HG03571 (cell line): ENCODE results near the gene TRNP1.

ENCODE experiments used
- ATAC-seq: cut with Tn5 transposase; IDR thresholded peaks from one replicate; pipeline ENCODE4 v1.9.1; 2021; ENCODE audit not compliant: unreplicated experiment

TRNP1 gene

DNA sequence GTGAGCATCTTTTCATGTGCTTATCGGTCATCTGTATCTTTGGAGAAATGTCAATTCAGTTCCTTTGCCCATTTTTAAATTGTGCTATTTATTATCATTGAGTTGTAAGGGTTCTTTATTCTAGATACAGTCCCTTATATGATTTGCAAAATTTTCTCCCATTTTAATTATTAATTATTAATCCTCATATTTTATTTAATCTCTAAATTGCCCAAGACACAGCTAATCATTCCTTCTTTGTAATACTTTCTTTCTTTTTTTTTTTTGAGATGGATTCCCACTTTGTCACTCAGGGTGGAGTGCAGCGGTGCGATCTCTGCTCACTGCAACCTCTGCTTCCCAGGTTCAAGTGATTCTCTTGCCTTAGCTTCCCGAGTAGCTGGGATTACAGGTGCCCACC lies 32.2 kb downstream of the TRNP1 start:
- no peak for ATAC-seq

GRCh38 chr1:27026621-27027574 lies 33.4 kb downstream of the TRNP1 start:
- no peak for ATAC-seq

- no peak for ATAC-seq
Observed at GRCh38 chr1:27027575-27028250, 34.2 kb downstream of the TRNP1 start.

GRCh38 chr1:27029517-27029916 lies 36.0 kb downstream of the TRNP1 start:
- no peak for ATAC-seq

- no peak for ATAC-seq
Observed at GRCh38 chr1:27031235-27032118, 38.0 kb downstream of the TRNP1 start.

DNA sequence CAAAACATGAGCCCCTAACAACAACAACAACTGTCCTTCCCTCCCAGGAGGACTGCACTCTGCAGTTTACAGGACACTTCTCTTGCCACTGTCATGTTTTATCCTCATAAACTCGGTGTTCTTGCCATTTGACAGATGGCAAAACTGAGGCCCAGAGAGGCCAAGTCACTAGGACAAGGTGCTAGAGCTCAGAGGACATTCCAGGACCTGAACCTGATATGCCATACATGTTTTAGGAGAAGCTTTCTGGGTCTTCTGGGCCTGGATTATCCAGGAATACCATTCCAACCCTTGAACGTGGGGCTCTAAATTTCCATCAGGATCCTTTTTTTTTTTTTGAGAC lies 38.6 kb downstream of the TRNP1 start:
- ATAC-seq, result no peak

DNA sequence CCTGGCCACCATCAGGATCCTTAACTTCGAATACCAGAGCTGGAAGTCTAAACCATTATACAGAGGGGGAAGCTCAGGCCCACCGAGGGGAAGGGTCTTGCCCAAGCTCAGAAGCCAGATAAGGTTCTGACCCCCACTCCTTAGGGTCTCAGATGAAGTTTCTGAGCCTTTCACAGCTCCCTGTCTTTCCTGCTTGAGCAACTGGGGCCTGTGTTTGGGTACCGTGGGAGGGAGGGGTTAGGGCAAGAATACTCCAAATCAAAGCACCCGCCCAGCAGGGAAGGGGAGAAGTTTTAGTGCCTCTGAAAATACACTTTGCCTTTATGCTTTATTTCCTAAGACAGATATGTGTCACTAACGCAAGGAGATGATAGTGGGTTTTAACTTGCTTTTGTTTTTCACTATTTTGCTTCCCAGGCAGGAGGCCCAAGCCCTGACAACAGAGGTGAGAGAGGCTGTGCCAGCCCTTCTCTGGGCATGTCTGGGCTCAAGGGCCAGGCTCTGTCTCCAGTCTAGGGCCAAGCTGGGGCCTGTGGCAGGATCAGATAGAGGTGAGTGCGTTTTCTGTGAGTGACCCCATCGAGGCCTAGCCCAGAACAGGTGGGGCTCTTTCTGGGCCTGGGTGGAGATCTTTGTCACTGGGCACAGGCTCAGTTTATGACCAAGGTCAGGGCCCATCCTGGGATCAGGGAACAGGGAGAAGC lies 39.7 kb downstream of the TRNP1 start:
- no peak for ATAC-seq

- ATAC-seq, result no peak
Observed at GRCh38 chr1:27035344-27035743, 41.9 kb downstream of the TRNP1 start.

DNA sequence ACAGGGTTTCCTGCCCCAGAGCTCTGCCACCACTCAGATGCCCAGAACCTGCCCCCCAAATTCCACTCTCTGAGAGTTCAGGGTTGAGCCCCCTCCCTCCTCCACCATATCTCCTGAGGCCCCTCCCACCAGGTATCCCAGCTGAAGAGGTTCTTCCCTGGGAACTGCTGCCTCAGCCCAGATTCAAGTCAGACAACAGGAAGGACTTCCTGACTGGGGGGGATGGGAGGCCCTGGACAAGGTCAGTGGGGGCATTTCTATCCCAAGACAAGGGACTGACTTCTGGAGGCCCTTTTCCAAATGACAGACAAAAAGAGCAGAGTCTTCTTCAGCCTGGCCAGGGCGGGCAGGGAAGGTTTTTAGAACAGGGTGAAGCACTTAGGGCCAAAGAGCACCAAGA lies 43.2 kb downstream of the TRNP1 start:
- no peak for ATAC-seq

- no peak for ATAC-seq
Observed at GRCh38 chr1:27037518-27037917, 44.0 kb downstream of the TRNP1 start.

- ATAC-seq, result no peak
Observed at GRCh38 chr1:27038020-27038419, 44.5 kb downstream of the TRNP1 start.

GRCh38 chr1:27042670-27043069 lies 49.2 kb downstream of the TRNP1 start:
- no peak for ATAC-seq

DNA sequence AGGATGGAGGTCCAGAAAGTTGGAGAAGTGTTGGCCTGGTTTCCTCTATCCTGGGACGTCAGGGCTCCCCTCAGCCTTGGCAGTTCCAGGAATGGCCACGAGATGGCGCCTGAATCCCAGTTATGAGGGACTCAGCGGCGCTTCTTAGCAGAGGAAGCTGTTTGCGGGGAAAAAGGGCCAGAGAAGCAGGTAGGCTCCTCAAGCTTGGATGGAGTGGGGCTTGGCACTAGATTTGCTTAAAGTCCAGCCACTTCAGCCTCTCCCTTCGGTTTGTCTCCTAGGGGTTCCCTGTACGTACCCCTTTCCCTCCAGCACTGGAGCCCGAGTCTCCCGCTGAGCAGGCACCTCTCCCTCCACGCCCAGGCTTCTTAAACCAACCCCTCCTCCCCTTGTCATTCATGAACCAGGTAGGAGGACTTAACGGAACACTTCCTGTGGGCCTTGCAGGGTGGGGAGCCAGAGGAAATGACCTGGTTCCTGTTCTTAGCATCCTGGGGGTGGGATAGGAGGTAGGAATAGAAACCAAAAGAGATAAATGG lies 51.2 kb downstream of the TRNP1 start:
- ATAC-seq, result no peak

- ATAC-seq, result no peak
Observed at GRCh38 chr1:27045973-27046558, 52.6 kb downstream of the TRNP1 start.

GRCh38 chr1:27047914-27048313 lies 54.4 kb downstream of the TRNP1 start:
- ATAC-seq, result no peak

GRCh38 chr1:27049100-27049499 lies 55.6 kb downstream of the TRNP1 start:
- no peak for ATAC-seq

GRCh38 chr1:27049607-27050006 lies 56.1 kb downstream of the TRNP1 start:
- no peak for ATAC-seq
